SK-N-SH (cell line): ENCODE measurements around the gene SLC12A5. TPM values are rescaled to one million over a fixed set of nuclear protein-coding genes. Genes with fewer than 3 reads are reported as not detected.
A peak's percentile ranks its signal among the peaks of the same experiment; 100 is the strongest.

Source experiments
- CTCF ChIA-PET: fragments of 300-600, 350-600 bp; formaldehyde crosslinking; extraction: SDS; loops from one replicate; lab custom pipeline; 2021; lab: Yijun Ruan, JAX
- POLR2A ChIA-PET: fragments of 350-600 bp; sonication (Branson Sonifier 250); formaldehyde crosslinking; extraction: SDS; loops from one replicate; lab custom pipeline; 2020; ENCODE audit warnings: antibody characterized with exemption, inconsistent platforms; lab: Yijun Ruan, JAX
- DNase-seq: peaks from one replicate; pipeline ENCODE4 v3.0.0; 2012
- H2AFZ ChIP-seq: fragments of 200-600 bp; sonication (generic); 2 replicates; pipeline ENCODE4 v1.8.1; 2016; ENCODE audit warnings: antibody characterized with exemption, mild to moderate bottlenecking, low read depth
- H3F3A ChIP-seq: fragments of 200-600 bp; sonication (generic); replicated peaks from 2 replicates; pipeline ENCODE3; 2016; ENCODE audit warnings: antibody characterized with exemption, mild to moderate bottlenecking; ENCODE audit not compliant: insufficient read depth
- H3K27ac ChIP-seq, 2 experiments: fragments of 200-500 bp in 1 of 2; fragments of 200-600 bp in 1 of 2; sonication (Bioruptor generic) in 1 of 2; sonication (generic), shearing (Covaris generic) in 1 of 2; 2 replicates each; pipeline versions ENCODE4 v1.5.1 to v1.6.1; 2014 to 2016; ENCODE audit warnings: low read depth in 2 of 2, inconsistent platforms in 1 of 2, low read length in 1 of 2, mild to moderate bottlenecking in 1 of 2, mixed read lengths in 1 of 2
- H3K27me3 ChIP-seq: fragments of 200-600 bp; sonication (generic), shearing (Covaris generic); 2 replicates; pipeline ENCODE4 v1.6.1; 2016; ENCODE audit warnings: mixed run types; ENCODE audit not compliant: insufficient read depth
- H3K36me3 ChIP-seq, 2 experiments: fragments of 200-500 bp in 1 of 2; fragments of 200-600 bp in 1 of 2; sonication (Bioruptor generic) in 1 of 2; sonication (generic) in 1 of 2; replicated peaks in 1 of 2; 2 replicates each; pipeline versions ENCODE3 to v1.5.1; 2014 to 2016; ENCODE audit warnings: low read length in 1 of 2, mild to moderate bottlenecking in 1 of 2; ENCODE audit not compliant: insufficient read depth in 2 of 2, control insufficient read depth in 1 of 2
- H3K4me1 ChIP-seq, 2 experiments: fragments of 200-500 bp in 1 of 2; fragments of 200-600 bp in 1 of 2; sonication (Bioruptor generic) in 1 of 2; sonication (generic), shearing (Covaris generic) in 1 of 2; 2 replicates each; pipeline versions ENCODE4 v1.5.1 to v1.6.1; 2014 to 2016; ENCODE audit warnings: low read depth in 1 of 2, low read length in 1 of 2, mixed run types in 1 of 2; ENCODE audit not compliant: insufficient read depth in 2 of 2, control insufficient read depth in 1 of 2
- H3K4me2 ChIP-seq: fragments of 200-600 bp; sonication (generic), shearing (Covaris generic); 2 replicates; pipeline ENCODE4 v1.6.1; 2017; ENCODE audit warnings: mixed run types
- H3K4me3 ChIP-seq, 2 experiments: fragments of 200-500 bp in 1 of 2; fragments of 200-600 bp in 1 of 2; sonication (Bioruptor generic) in 1 of 2; sonication (generic), shearing (Covaris generic) in 1 of 2; 2 replicates each; pipeline versions ENCODE4 v1.5.1 to v1.8.1; 2014 to 2016; ENCODE audit warnings: low read depth in 2 of 2, inconsistent platforms in 1 of 2, low read length in 1 of 2, mild to moderate bottlenecking in 1 of 2, mixed read lengths in 1 of 2, moderate library complexity in 1 of 2
- H3K79me2 ChIP-seq: fragments of 200-600 bp; sonication (generic); 2 replicates; pipeline ENCODE4 v1.8.1; 2017; ENCODE audit warnings: mild to moderate bottlenecking; ENCODE audit not compliant: insufficient read depth
- H3K9ac ChIP-seq: fragments of 200-600 bp; sonication (generic); 2 replicates; pipeline ENCODE4 v1.6.1; 2017; ENCODE audit warnings: mixed run types
- H3K9me2 ChIP-seq: fragments of 200-600 bp; sonication (generic); 2 replicates; pipeline ENCODE4 v1.6.1; 2017; ENCODE audit warnings: mixed run types
- H3K9me3 ChIP-seq: fragments of 200-600 bp; sonication (generic); 2 replicates; pipeline ENCODE4 v1.6.1; 2017; ENCODE audit warnings: mixed run types, mild to moderate bottlenecking, moderate library complexity
- H4K20me1 ChIP-seq: fragments of 200-600 bp; sonication (generic); 2 replicates; pipeline ENCODE4 v1.6.1; 2017; ENCODE audit warnings: mild to moderate bottlenecking, mixed run types; ENCODE audit not compliant: insufficient read depth
- CHD2 ChIP-seq: fragments of 150-350 bp; IDR thresholded peaks from 2 replicates; pipeline ENCODE4 v1.6.1; 2018; ENCODE audit warnings: low read length; ENCODE audit not compliant: partially characterized antibody
- EP300 ChIP-seq, 2 experiments: IDR thresholded peaks; 2 replicates each; pipeline versions ENCODE4 v1.4.0 to v1.6.1; 2012; ENCODE audit warnings: borderline replicate concordance in 1 of 2, low read depth in 1 of 2, low read length in 1 of 2
- EZH2phosphoT487 ChIP-seq: fragments of 200-600 bp; sonication (generic); IDR thresholded peaks from 2 replicates; pipeline ENCODE4 v1.6.1; 2017; ENCODE audit warnings: low read depth, mixed run types, mild to moderate bottlenecking, antibody characterized with exemption, moderate library complexity, borderline replicate concordance
- FOXM1 ChIP-seq: IDR thresholded peaks from 2 replicates; pipeline ENCODE4 v1.4.0; 2012; ENCODE audit warnings: low read depth, mild to moderate bottlenecking
- GABPA ChIP-seq: IDR thresholded peaks from 2 replicates; pipeline ENCODE4 v1.4.0; 2012; ENCODE audit warnings: low read depth, mild to moderate bottlenecking
- GATA2 ChIP-seq: sonication (generic); formaldehyde crosslinking; IDR thresholded peaks from 2 replicates; pipeline ENCODE4 v1.5.0; 2020; ENCODE audit warnings: mild to moderate bottlenecking, missing genetic modification reagents
- IRF3 ChIP-seq: fragments of 150-350 bp; IDR thresholded peaks from 2 replicates; pipeline ENCODE4 v1.6.1; 2016; ENCODE audit warnings: mild to moderate bottlenecking, low read depth, low read length
- JUND ChIP-seq: IDR thresholded peaks from 2 replicates; pipeline ENCODE4 v1.4.0; 2012
- MEF2A ChIP-seq: IDR thresholded peaks from 2 replicates; pipeline ENCODE4 v1.4.0; 2012; ENCODE audit warnings: low read depth, borderline replicate concordance
- MXI1 ChIP-seq: IDR thresholded peaks from 2 replicates; pipeline ENCODE4 v1.6.1; 2012; ENCODE audit warnings: mild to moderate bottlenecking, low read depth, low read length, improper control_type of control experiment
- NFIC ChIP-seq: IDR thresholded peaks from 2 replicates; pipeline ENCODE4 v1.4.0; 2012; ENCODE audit warnings: borderline replicate concordance
- NRF1 ChIP-seq: IDR thresholded peaks from 2 replicates; pipeline ENCODE4 v1.6.1; 2012; ENCODE audit warnings: low read depth, mild to moderate bottlenecking, low read length
- PBX3 ChIP-seq: IDR thresholded peaks from 2 replicates; pipeline ENCODE4; 2012
- REST ChIP-seq: IDR thresholded peaks from 2 replicates; pipeline ENCODE4 v1.6.1; 2012; ENCODE audit warnings: mild to moderate bottlenecking, low read depth, low read length, moderate library complexity
- RXRA ChIP-seq: IDR thresholded peaks from 2 replicates; pipeline ENCODE4 v1.4.0; 2012; ENCODE audit warnings: low read depth, mild to moderate bottlenecking, borderline replicate concordance
- SIN3A ChIP-seq: IDR thresholded peaks from 2 replicates; pipeline ENCODE4 v1.6.1; 2012; ENCODE audit warnings: low read depth, mild to moderate bottlenecking, low read length, moderate library complexity, borderline replicate concordance
- TAF1 ChIP-seq: IDR thresholded peaks from 2 replicates; pipeline ENCODE4 v1.6.1; 2012; ENCODE audit warnings: low read depth, mild to moderate bottlenecking, low read length, moderate library complexity, borderline replicate concordance
- TCF12 ChIP-seq: IDR thresholded peaks from 2 replicates; pipeline ENCODE4 v1.4.0; 2012
- USF2 ChIP-seq: fragments of 150-350 bp; IDR thresholded peaks from 2 replicates; pipeline ENCODE4 v1.6.1; 2017; ENCODE audit warnings: antibody characterized with exemption, low read length, low read depth, borderline replicate concordance
- YY1 ChIP-seq: IDR thresholded peaks from 2 replicates; pipeline ENCODE4 v1.4.0; 2012; ENCODE audit warnings: low read depth, mild to moderate bottlenecking
- WGBS: methylation state at CpG from one replicate; pipeline ENCODE4 v1.1.6; 2017; ENCODE audit warnings: low lambda C conversion rate; 5-methylcytosine and 5-hydroxymethylcytosine counted together
- polyA plus RNA-seq, 3 experiments: library from polyadenylated mRNA; depleted of rRNA; stranded (reverse); fragments of >200 nt; gene quantifications; 2 replicates each; pipeline ENCODE4 v1.2.3, GENCODE V29; 2012

SLC12A5 gene
- polyA plus RNA-seq, 1 of the 3 experiments (the other 2 are of a cell fraction): 19.9 TPM

- DNase-seq: no peak
- Histone ChIP-seq H3K4me3 (peak overlapping the region; percentile 78 to 94), H3K79me2 (peaks cover 53% of the 10 kb centered on the region), H3K27me3 (no peaks in the 10 kb centered on the region), H3K36me3 (no peaks in the 10 kb centered on the region), H3K27ac (peak overlapping the region; percentile 85 to 97), H2AFZ (no peak overlapping the region), H4K20me1 (peaks cover 52% of the 10 kb centered on the region), H3K9me2 (no peaks in the 10 kb centered on the region), H3K9ac (peak overlapping the region; percentile 94), H3K9me3 (no peaks in the 10 kb centered on the region), H3F3A (no peaks in the 10 kb centered on the region), H3K4me2 (peak overlapping the region; percentile 85), H3K4me1 (peaks cover 4 to 12% of the 10 kb centered on the region in 2 experiments; a peak in 3 of 4 replicates)
- CTCF ChIA-PET: interaction anchor here (1.2 to 2.8 kb wide), 8 partner anchors 17 to 259 kb away, joined by 4 to 21 read pairs (median 9); no protein-coding TSS in a partner anchor
- TF ChIP-seq MXI1: peak; percentile 31
- no peak for TF ChIP-seq MEF2A
- no peak for TF ChIP-seq PBX3
- TF ChIP-seq NRF1: no peak
- TF ChIP-seq GATA2: no peak
- TF ChIP-seq SIN3A: no peak
- TF ChIP-seq GABPA: no peak
- TF ChIP-seq RXRA: no peak
- TF ChIP-seq TCF12: no peak
- 2% methylated on average over 10 of the region's 31 CpGs for WGBS
- POLR2A ChIA-PET: no interaction called here
These were observed 60.1 kb downstream of the SLC12A5 start for GRCh38 chr20:46089167-46089416.

- ChIA-PET POLR2A (no interaction called here), CTCF (interaction anchor here (1.2 to 2.8 kb wide), 6 partner anchors 39 to 259 kb away, joined by 4 to 21 read pairs (median 12); no protein-coding TSS in a partner anchor)
- no peaks in the 10 kb centered on the region for H3K9me3 ChIP-seq
- TF ChIP-seq CHD2 (peak; percentile 54), YY1 (peak; percentile 93), USF2 (no peak), NFIC (no peak), EZH2phosphoT487 (no peak), SIN3A (peak; percentile 69; the same call in 1 of the 2 replicates), TAF1 (peak; percentile 92), IRF3 (no peak), FOXM1 (0 out of 2 replicates have a peak, but pooled peaks have one; percentile 11), JUND (no peak), EP300 (IDR thresholded peaks at IDR 0.05; ENCODE audit: borderline replicate concordance in 1 of 2, low read depth in 1 of 2, low read length in 1 of 2) (peak; percentile 1 to 18; a peak in 2 of 4 replicates), NRF1 (peak; percentile 82), REST (peak; percentile 48; the same call in 1 of the 2 replicates)
These were observed 60.7 kb downstream of the SLC12A5 start, which contains the start of gene NCOA5 for GRCh38 chr20:46089417-46090388. TSS of gene NCOA5 (minus strand) at chr20:46089962. CDS start at chr20:46079424, 10,538 bp downstream.

More at GRCh38 chr20:46089417-46090388, 60.7 kb downstream of the SLC12A5 start, which contains the start of gene NCOA5:
- Histone ChIP-seq H3K4me1 (peaks cover 4 to 12% of the 10 kb centered on the region in 2 experiments; a peak in 3 of 4 replicates), H3K27ac (peak within 1 kb of the TSS; percentile 85 to 97), H3K27me3 (no peaks in the 10 kb centered on the region), H4K20me1 (peaks cover 46% of the 10 kb centered on the region), H3K9ac (peak within 1 kb of the TSS; percentile 94), H3K36me3 (no peaks in the 10 kb centered on the region), H3K79me2 (peaks cover 47% of the 10 kb centered on the region), H3F3A (no peaks in the 10 kb centered on the region), H3K9me2 (no peaks in the 10 kb centered on the region), H2AFZ (peak within 1 kb of the TSS; percentile 96), H3K4me3 (peak within 1 kb of the TSS; percentile 78 to 94), H3K4me2 (peak within 1 kb of the TSS; percentile 85)
- DNase-seq: peak; percentile 97
- 1% methylated on average over 19 of the region's 100 CpGs for WGBS
